ENCODE results near the gene RTP2. TPM values are rescaled to one million over a fixed set of nuclear protein-coding genes. Genes with fewer than 3 reads are reported as not detected.

RTP2 gene
- total RNA-seq, 2 donors from 2014 or later: not detected

Other genes with a start within 250 kb of the RTP2 start
- not detected for gene SST, start 32.2 kb downstream of the RTP2 start, total RNA-seq
- gene BCL6, start 42.9 kb upstream of the RTP2 start, total RNA-seq: 100 to 1,000 TPM in 1 of 2 donors, 10 to 100 TPM in 1; 67.5 to 143 TPM